GM19372 (cell line): ENCODE results near the gene TNFAIP8L1.

Experiments
- ATAC-seq: cut with Tn5 transposase; IDR thresholded peaks from one replicate; pipeline ENCODE4 v1.9.1; 2021; ENCODE audit warnings: mild to moderate bottlenecking, low read depth, moderate library complexity; ENCODE audit not compliant: unreplicated experiment

TNFAIP8L1 gene

DNA sequence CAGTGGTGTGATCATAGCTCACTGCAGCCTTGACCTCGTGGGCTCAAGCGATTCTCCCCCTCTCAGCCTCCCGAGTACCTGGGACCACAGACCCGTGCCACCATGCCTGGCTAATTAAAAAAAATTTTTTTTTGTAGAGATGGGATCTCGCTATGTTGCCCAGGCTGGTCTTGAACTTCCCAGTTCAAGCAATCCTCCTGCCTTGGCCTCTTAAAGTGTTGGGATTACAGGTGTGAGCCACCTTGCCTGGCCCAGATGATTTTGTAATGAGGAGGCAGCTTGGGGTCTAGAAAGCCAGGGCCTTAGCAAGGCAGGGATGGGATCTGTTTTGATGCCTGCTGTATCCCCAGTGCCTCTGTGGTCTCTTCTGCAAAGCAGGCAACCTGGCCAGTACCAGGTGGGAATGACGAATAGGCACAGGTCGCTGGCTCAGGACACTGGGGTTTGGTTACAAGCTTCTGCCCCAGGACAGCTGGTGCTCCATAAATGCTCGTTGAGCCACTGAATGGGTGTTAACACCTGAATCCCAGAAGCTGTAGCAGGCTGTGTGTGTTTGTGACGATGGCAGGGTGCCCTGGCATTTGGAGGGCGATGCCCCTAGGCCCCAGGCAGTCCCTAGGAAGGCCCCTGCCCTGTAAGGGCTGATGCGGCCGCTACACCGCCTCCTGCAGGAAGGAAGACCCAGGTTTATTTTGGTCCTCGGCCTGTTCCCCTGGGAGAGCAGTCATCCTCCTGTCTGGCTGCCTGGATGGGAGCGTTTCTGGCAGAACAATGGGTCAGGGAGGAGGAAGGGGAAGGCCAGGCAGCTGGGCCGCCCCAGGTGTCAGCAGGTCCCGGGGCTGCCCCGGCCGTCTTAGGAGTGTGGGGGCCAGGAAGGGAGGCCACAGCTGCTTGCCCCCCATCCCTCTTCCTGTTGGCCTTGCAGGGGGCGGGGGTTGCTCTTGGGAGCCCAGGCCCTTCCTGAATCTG, 8.6 kb downstream of the TNFAIP8L1 start:
- no peak for ATAC-seq

DNA sequence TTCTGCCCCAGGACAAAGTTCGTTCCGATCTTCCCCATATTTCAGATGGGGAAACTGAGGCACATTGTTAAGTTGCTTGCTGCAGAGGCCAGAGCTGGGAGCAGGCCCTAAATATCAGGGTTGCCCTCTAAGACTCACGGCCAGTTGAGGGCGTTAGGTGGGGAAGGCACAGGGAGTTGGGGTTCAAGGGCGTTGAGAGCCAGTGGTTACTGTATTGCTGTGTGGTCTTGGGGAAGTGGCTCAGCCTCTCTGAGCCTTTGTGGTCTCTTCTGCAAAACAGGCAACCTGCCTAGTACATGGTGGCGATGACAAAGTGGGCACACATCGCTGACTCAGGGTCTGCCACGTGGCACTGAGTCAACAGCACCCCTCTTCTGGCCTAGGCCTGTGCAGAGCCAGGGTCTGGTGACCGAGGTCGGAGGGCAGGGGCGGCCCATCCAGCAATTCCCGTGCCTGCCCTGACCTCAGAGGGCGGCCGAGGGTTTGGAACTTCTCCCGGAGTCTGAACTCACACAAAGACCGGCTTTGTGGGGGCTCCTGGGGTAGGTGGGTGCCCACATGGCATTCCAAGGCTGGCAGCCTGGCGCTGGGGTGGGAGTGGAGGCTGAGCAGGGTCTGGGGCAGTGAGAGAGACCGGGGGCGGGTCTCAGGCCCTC, 10.2 kb downstream of the TNFAIP8L1 start:
- ATAC-seq: no peak

DNA sequence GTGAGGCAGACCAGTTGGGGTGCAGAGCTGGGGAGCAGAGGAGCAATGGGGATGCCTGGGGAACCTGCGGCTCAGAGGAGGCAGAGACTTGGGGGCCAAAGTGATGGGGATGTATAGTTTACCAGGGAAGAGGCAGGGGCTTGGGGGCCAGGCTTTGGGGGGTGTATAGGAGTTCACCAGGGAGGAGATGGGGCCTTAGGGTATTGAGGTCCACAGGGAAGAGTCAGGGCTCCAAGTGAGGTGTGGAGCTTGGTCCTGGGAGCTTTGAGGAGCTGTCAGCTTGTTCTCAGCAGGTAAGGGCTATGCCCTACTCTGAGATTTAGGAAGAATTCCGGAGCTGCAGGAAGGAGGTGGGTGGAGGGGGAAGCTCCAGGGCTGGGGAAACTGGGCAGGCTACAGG, 10.8 kb downstream of the TNFAIP8L1 start:
- ATAC-seq: no peak

DNA sequence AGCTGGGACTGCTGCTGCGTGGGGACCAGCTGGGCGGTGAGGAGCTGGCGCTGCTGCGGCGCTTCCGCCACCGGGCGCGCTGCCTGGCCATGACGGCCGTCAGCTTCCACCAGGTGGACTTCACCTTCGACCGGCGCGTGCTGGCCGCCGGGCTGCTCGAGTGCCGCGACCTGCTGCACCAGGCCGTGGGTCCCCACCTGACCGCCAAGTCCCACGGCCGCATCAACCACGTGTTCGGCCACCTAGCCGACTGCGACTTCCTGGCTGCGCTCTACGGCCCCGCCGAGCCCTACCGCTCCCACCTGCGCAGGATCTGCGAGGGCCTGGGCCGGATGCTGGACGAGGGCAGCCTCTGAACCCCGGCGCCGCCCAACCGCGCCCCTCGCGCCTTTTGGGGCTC, 12.8 kb downstream of the TNFAIP8L1 start:
- ATAC-seq: no peak

DNA sequence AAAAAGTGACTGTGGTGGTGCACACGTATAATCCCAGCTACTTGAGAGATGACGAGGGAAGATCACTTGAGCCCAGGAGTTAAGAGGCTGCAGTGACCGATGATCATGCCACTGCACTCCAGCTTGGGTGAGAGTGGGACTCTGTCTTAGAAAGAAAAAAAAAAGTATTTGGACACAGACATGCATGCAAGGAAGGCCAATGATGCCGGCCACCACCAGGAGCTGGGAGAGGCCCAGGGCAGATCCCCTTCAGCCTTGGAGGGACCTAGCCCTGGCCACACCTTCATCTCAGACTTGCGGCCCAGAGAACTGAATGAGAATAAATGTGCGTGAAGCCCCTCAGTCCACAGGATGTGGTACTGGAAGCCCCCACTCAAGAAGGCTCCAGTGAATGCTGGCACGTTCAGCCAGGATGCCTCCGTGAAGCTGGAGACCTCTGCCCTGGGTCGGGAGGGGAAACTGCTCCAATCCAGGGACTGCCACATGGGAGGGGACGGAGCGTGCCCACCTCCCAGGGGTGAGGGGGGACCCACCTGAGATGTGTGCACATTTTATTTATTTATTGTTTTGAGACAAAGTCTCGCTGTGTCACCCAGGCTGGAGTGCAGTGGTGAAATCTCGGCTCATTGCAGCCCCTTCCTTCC, 14.6 kb downstream of the TNFAIP8L1 start:
- ATAC-seq: no peak

DNA sequence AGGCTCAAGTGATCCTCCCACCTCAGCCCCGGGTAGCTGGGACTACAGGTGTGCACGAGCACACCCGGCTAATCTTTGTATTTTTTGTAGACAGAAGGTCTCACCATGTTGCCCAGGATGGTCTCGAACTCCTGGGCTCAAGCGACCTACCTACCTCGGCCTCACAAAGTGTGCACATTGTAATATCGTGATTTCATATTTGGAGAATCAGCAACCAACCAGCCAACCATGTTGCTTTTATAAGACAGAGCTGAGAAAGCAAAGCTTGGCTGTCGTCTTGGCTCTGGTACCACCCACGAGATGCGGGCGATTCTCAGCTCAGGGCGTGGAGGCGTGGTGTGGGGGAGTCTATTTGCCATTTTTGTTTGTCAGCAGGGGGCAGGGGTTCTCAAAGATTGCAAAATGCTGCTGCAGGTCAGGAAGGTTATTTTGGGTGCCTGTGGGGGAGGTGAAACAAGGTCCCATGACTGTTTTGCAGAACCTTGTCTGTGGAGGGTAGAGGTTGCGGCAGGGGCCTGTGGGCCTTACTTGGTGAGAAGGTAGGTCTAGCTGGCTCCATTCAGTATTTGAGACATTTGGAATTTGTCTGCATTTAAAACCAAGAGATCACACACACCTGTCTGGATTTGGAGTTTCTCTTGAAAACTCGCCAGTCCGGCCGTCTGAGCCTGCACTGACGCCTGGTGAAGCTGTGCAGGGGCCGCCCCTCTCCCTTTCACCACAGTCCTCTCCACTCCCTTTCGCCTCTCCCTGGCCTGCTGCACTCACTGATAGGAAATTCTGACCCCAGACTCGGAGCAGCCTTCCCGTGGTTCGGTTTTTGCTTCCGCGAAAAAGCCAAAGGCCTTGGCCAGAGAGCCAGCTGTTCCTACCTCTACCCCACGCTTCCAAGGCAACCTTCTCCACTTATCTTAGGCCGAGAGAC, 15.4 kb downstream of the TNFAIP8L1 start:
- ATAC-seq: no peak

DNA sequence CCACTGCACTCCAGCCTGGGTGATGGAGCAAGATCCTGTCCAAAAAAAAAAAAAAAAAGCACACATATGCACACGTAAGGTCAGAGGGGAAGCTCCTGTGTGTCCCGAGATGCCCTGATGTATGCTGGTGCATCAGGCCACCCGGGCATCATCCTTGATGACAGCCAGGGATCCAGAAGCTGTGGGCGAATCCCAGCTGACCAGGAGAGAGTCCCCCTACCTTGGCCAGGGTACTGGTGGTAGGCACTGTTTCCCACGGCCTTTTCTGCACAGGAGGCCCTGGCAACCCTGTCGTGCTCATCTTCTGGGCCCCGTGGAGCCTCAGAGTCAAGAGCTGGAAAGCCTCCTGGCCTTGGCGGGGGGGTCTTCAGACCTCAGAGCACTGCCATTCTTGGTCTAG, 16.8 kb downstream of the TNFAIP8L1 start:
- no peak for ATAC-seq

DNA sequence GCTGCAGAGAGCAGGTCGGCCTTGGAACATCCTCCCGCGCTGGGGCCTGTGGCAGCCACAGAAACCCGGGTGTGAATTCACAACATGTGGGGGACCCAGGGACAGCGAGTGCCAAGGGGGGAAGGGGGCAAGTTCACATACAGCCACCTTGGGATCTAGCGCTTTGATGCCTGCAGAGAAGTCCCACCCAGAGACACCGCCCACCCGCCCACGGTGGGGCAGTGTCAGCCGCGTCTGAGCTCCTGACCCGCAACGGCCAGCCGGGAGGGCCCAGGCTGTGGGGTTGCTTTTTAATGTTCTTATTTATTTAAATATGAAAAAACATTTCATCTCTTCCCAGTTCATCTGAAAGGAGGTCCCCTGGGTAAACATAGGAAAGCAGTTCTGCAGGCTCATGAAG, 17.9 kb downstream of the TNFAIP8L1 start:
- ATAC-seq: no peak

DNA sequence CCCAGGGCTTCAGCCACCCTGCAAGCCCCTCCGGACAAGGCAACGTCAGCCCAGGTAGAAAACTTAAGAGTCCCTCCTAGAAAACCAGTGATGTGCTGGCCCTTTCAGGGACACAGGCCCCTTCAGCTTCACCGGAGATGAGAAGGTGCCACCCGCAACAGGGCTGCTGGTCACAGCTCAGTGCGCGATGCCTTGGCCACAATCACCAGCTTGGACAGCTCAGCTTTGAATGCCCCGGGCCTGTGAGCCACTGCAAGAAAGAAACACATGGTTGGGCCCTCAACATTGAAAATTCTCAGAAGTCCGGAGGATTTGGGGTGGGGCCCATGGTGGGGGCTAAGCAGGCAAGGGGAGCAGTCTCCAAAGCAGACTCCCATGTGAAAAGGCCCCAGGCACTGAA, 18.5 kb downstream of the TNFAIP8L1 start:
- no peak for ATAC-seq

DNA sequence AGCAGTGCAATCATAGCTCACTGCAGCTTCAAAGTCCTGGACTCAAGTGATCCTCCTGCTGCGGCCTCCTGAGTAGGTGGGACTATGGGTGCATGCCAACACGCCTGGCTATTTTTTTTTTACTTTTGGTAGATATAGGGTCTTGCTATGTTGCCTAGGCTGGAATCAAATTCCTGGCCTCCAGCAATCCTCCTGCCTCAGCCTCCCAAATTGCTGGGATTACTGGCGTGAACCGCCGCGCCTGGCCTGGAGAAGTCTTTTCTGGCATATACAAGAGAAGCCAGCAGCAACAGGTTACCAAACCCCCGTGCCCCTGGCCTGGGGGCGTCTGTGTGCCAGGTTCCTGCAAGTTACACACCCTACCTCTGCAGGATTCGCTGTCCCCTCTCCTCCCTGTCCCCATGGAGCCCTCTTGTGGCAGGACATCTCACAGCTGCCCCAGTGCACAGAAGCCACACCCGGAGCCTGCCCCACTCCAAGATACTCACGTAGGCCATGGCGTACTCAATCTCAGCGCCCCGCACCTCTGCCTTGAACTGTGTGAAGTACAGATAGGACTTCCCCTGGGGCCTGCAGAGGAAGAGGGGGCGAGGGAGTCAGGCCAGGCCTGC, 21.0 kb downstream of the TNFAIP8L1 start:
- no peak for ATAC-seq

DNA sequence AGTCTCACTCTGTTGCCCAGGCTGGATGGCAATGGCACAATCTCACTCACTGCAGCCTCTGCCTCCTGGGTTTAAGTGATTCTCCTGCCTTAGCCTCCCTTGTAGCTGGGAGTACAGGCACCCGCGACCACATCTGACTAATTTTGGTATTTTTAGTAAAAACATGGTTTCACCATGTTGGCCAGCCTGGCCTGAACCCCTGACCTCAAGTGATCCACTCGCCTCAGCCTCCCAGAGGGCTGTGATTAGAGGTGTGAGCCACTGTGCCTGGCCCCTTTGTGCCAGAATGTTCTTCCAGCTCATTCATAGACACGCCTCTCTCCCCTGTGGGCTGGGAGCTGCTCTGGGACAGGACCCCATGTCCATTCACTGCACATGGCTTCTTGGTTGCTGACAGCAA, 21.7 kb downstream of the TNFAIP8L1 start:
- ATAC-seq: no peak

DNA sequence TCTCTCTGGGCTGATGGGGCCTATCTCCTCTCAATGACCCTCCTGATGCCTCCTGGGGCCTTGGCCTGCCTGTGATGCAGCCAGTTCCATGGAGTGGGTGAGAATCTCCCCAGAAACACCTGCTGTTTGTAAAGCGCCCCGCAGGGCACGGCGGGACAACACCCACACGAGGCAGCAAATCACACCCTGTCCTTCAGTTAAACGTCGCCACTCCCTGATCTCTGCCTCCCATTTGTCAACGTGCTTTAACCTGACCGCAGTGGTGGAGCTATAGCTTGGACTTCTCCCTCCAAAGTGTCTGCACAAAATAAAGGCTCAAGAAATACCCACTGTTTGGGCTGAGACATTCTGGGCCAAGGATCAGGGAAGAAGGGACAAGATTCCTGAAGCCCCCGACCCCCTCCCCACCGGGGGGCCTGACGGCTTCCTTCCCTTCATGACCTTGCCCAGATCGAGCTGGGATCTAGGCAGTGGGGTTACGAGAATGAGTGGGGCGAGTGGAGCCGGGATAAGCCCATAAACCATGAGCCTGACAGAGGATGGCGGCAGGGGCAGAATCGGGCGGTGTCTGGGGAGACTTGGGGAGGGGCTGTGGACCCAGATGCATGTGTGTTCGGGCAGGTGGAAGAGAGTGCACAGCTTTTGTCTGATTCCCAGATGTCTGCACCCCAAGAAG, 22.8 kb downstream of the TNFAIP8L1 start:
- ATAC-seq: no peak

DNA sequence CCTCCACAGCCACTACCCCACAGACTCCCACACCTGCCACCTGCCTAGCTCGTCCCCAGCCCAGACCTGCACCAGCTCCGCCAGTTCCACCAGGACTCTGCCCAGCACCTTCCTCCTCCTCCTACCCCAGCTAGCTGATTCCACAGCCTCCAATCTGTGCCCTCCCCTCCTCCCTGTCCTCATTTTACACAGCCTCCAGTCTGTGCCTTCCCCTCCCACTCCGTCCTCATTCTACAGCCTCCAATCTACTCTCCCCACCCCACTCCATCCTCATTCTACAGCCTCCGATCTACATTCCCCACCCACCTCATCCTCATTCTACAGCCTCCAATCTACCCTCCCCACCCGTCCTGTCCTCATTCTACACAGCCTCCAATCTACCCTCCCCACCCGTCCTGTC, 23.5 kb downstream of the TNFAIP8L1 start:
- no peak for ATAC-seq

DNA sequence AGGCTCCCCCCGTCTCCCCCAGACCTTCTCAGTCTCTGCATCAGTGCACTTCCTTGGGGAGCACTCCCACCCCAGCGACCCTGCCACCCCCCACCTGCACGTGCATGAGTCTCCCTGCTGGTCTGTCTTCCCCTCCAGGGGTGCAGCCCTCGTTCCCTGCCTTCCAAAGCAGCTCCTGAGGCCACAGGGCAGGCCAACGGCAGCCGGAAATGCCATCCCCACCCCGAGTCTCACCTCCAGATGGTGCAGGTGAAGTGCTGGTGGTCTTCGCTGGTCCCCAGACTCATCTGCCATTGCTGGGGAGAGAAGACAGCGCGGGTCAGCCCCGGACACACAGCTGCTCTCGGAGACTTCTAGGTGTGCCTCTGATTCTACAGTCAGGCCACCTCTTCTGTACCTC, 25.3 kb downstream of the TNFAIP8L1 start:
- no peak for ATAC-seq

DNA sequence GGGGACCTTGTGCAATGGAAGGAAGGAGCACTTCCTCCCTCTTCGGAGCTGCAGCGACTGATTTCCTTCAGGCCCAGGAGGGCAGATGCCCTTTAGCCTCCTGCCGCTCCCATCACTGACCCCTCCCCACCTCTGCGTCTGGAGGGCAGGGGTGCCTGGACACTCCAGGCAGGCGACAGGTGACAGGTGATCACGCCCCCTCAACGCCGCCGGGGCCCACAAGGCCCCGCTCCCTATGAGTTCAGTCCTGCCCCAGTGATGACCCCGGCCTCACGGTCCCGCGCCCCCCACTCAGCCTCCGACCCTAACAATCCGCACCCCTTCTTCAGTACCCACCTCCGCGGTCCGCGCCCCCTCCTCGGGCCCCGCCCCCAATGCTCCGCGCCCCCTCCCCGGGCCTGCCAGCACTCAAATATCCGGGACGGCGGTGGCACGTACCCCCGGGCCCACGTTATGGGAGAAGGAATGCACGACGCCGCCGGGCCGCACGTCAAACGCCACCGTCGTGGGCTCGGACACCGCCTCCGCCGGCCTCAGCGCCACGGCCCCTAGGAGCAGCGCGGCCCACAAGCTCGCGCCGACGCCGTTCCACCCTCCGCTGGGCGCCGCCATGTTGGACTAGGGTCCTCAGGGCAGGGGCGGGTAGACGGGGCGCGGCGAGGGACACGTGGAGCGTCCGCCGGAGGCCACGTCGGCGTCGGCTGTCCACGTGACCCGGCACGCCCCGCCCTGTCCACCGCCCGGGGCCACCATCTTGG, 30.6 kb downstream of the TNFAIP8L1 start, which contains the start of gene MYDGF:
MYDGF (minus strand) TSS at position 620 of the 758 bp plus-strand sequence; CDS start at position 612, 8 bp downstream.
- peak; percentile 85 for ATAC-seq

DNA sequence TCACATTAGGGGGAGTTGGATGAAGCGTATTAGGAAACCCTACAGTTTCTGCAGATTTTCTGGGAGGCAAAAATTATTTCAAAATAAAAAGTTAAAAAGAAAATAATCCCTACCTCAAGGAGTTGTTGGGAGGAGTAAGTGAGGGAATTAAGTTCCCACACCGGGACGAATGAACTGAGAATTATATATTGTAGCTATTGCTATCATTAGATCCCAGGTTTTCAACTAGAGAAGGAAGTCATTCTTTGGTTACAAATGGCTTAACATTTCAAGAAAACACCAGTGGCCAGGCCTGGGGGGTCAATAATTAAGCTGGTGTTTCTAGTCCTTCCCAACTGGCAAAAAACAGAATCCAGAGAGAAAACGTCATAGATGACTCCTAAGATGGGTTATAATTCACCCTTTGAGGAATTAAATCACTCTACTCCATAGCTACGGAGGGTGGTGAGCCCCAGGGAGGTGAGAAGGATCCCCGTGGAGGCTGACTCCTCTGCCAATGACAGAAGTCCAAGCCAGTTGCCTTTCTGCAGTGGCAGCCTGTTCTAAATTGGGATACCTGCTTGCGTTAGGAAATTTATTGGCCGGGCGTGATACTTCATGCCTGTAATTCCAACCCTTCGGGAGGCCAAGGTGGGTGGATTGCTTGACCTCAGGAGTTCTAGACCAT, 32.0 kb downstream of the TNFAIP8L1 start:
- ATAC-seq: no peak

DNA sequence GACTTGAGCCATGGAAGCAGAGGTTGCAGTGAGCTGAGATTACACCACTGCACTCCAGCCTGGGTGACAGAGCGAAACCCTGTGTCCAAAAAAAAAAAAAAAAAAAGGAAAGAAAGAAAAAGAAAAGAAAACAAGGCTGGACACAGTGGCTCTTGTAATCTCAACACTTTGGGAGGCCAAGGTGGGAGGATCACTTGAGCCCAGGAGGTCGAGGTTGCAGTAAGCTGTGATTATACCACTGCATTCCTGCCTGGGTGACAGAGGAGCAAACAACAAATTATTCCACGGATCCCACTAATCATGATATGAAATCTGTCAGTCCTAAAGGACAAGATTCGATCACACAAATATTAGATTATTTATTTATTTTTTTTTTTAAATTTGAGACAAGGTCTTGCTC, 33.9 kb downstream of the TNFAIP8L1 start:
- ATAC-seq: no peak

DNA sequence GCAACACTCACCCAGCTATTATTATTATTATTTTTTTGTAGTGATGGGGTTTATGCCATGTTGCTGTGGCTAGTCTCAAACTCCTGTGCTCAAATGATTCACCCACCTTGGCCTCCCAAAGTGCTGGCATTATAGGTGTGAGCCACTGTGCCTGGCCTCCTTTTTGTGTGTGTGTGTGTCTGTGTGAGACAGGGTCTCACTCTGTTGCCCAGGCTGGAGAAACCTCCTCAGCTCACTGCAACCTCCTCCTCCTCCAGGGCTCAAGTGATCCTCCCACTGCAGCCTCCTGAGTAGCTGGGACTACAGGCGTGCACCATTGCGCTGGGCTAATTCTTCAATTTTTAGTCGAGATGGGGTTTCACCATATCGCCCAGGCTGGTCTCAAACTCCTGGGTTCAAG, 34.4 kb downstream of the TNFAIP8L1 start:
- ATAC-seq: no peak
